IMR-90 (cell line): ENCODE measurements around the gene NKPD1. TPM values are rescaled to one million over a fixed set of nuclear protein-coding genes. Genes with fewer than 3 reads are reported as not detected.

Experiments used
- ATAC-seq: fragments of 200-7000 bp; cut with Tn5 transposase; 2 replicates; pipeline ENCODE4 v1.9.1; 2020; ENCODE audit warnings: low read depth, mild to moderate bottlenecking, moderate library complexity
- BruUV-seq: library from RNA; stranded (reverse); fragments of 400-500 nt; replicated peaks from 2 replicates; lab custom pipeline; 2021; lab: Mats Ljungman, UMichigan
- CTCF ChIA-PET: fragments of 300-600 bp; formaldehyde crosslinking; extraction: SDS; loops from one replicate; lab custom pipeline; 2021; ENCODE audit warnings: antibody characterized with exemption; lab: Yijun Ruan, JAX
- POLR2A ChIA-PET: fragments of 300-600 bp; sonication (Branson Sonifier 250); formaldehyde crosslinking; loops from one replicate; lab custom pipeline; 2022; ENCODE audit warnings: antibody characterized with exemption; ENCODE audit not compliant: unreplicated experiment; lab: Charles Lee
- DNase-seq: peaks from one replicate; pipeline ENCODE4 v3.0.0; 2013
- H2AFZ ChIP-seq: replicated peaks from 2 replicates; pipeline ENCODE3; 2013; ENCODE audit warnings: low read length, mild to moderate bottlenecking; ENCODE audit not compliant: poor library complexity
- H2AK5ac ChIP-seq: 2 replicates; pipeline ENCODE4 v1.6.1; 2013; ENCODE audit warnings: low read depth, low read length, inconsistent platforms
- H2AK9ac ChIP-seq: replicated peaks from 2 replicates; pipeline ENCODE3; 2013; ENCODE audit warnings: mild to moderate bottlenecking, low read depth, low read length, moderate library complexity; ENCODE audit not compliant: poor library complexity
- H2BK120ac ChIP-seq: 2 replicates; pipeline ENCODE4 v1.6.1; 2013; ENCODE audit warnings: low read depth, low read length, inconsistent platforms
- H2BK15ac ChIP-seq: 3 replicates; pipeline ENCODE4 v1.6.1; 2013; ENCODE audit warnings: low read depth, low read length, inconsistent platforms
- H2BK20ac ChIP-seq: 2 replicates; pipeline ENCODE4 v1.6.1; 2013; ENCODE audit warnings: low read depth, mild to moderate bottlenecking, inconsistent platforms, low read length, moderate library complexity
- H2BK5ac ChIP-seq: 2 replicates; pipeline ENCODE4 v1.6.1; 2013; ENCODE audit warnings: mild to moderate bottlenecking, low read depth, low read length, inconsistent platforms; ENCODE audit not compliant: poor library complexity, severe bottlenecking
- H3K14ac ChIP-seq: replicated peaks from 2 replicates; pipeline ENCODE4 v1.6.1; 2013; ENCODE audit warnings: low read depth, low read length, inconsistent platforms
- H3K18ac ChIP-seq: 2 replicates; pipeline ENCODE4 v1.6.1; 2013; ENCODE audit warnings: low read depth, low read length, control low read depth
- H3K23ac ChIP-seq: 2 replicates; pipeline ENCODE4 v1.6.1; 2013; ENCODE audit warnings: low read depth, low read length, inconsistent platforms
- H3K27ac ChIP-seq: 2 replicates; pipeline ENCODE4 v1.5.1; 2013; ENCODE audit warnings: mild to moderate bottlenecking, control low read depth, low read length; ENCODE audit not compliant: insufficient read depth
- H3K27me3 ChIP-seq: 2 replicates; pipeline ENCODE4 v1.6.1; 2013; ENCODE audit warnings: low read length; ENCODE audit not compliant: control insufficient read depth, insufficient read depth
- H3K36me3 ChIP-seq: 2 replicates; pipeline ENCODE4 v1.6.1; 2013; ENCODE audit warnings: low read length, mixed read lengths; ENCODE audit not compliant: control insufficient read depth, insufficient read depth
- H3K4ac ChIP-seq: 2 replicates; pipeline ENCODE4 v1.6.1; 2013; ENCODE audit warnings: low read depth, low read length, inconsistent platforms
- H3K4me1 ChIP-seq: 2 replicates; pipeline ENCODE4 v1.6.1; 2013; ENCODE audit warnings: low read length, mixed read lengths; ENCODE audit not compliant: control insufficient read depth, insufficient read depth
- H3K4me2 ChIP-seq: 2 replicates; pipeline ENCODE4 v1.6.1; 2013; ENCODE audit warnings: low read depth, mild to moderate bottlenecking, control low read depth, low read length, moderate library complexity
- H3K4me3 ChIP-seq: 2 replicates; pipeline ENCODE4 v1.5.1; 2013; ENCODE audit warnings: low read depth, mild to moderate bottlenecking, control low read depth, low read length, moderate library complexity; ENCODE audit not compliant: insufficient read depth
- H3K56ac ChIP-seq: 2 replicates; pipeline ENCODE4 v1.6.1; 2013; ENCODE audit warnings: low read length, inconsistent platforms; ENCODE audit not compliant: insufficient read depth; ENCODE audit errors: extremely low read depth
- H3K79me1 ChIP-seq, 2 experiments: 2 replicates each; pipeline ENCODE4 v1.6.1; 2013; ENCODE audit warnings: low read length in 2 of 2, inconsistent platforms in 1 of 2, low read depth in 1 of 2
- H3K9ac ChIP-seq: 2 replicates; pipeline ENCODE4 v1.6.1; 2013; ENCODE audit warnings: low read depth, low read length, control low read depth
- H3K9me1 ChIP-seq: 2 replicates; pipeline ENCODE4 v1.6.1; 2013; ENCODE audit warnings: low read length, inconsistent platforms; ENCODE audit not compliant: insufficient read depth
- H3K9me3 ChIP-seq: 2 replicates; pipeline ENCODE4 v1.6.1; 2013; ENCODE audit warnings: low read length; ENCODE audit not compliant: control insufficient read depth, insufficient read depth
- H4K20me1 ChIP-seq: 2 replicates; pipeline ENCODE4 v1.6.1; 2013; ENCODE audit warnings: low read length, inconsistent platforms; ENCODE audit not compliant: insufficient read depth
- H4K5ac ChIP-seq: 2 replicates; pipeline ENCODE4 v1.6.1; 2013; ENCODE audit warnings: mild to moderate bottlenecking, low read depth, low read length, control low read depth
- H4K8ac ChIP-seq, 2 experiments: 2 replicates each; pipeline ENCODE4 v1.6.1; 2013; ENCODE audit warnings: low read depth in 2 of 2, low read length in 2 of 2, control low read depth in 1 of 2, inconsistent platforms in 1 of 2
- H4K91ac ChIP-seq: 2 replicates; pipeline ENCODE4 v1.6.1; 2013; ENCODE audit warnings: low read depth, low read length, inconsistent platforms; ENCODE audit not compliant: insufficient read depth
- BHLHE40 ChIP-seq: fragments of 150-350 bp; IDR thresholded peaks from 2 replicates; pipeline ENCODE4 v1.6.1; 2016; ENCODE audit warnings: mild to moderate bottlenecking, low read depth, low read length
- CEBPB ChIP-seq: IDR thresholded peaks from 2 replicates; pipeline ENCODE4 v1.6.1; 2012; ENCODE audit warnings: low read depth, low read length, improper control_type of control experiment
- CHD1 ChIP-seq: IDR thresholded peaks from 2 replicates; pipeline ENCODE4 v1.6.1; 2012; ENCODE audit warnings: low read depth, low read length, improper control_type of control experiment
- CTCF ChIP-seq: conservative IDR thresholded peaks from 2 replicates; pipeline ENCODE4 v1.5.1; 2012; ENCODE audit warnings: mild to moderate bottlenecking, low read depth, low read length, improper control_type of control experiment
- ELK1 ChIP-seq: fragments of 150-350 bp; IDR thresholded peaks from 2 replicates; pipeline ENCODE4 v1.6.1; 2016; ENCODE audit warnings: low read depth, mild to moderate bottlenecking, low read length, moderate library complexity, borderline replicate concordance
- FOS ChIP-seq: fragments of 150-350 bp; IDR thresholded peaks from 2 replicates; pipeline ENCODE4 v1.6.1; 2016; ENCODE audit warnings: low read depth, low read length
- MAFK ChIP-seq: IDR thresholded peaks from 2 replicates; pipeline ENCODE4 v1.6.1; 2012; ENCODE audit warnings: low read depth, low read length, improper control_type of control experiment
- NFE2L2 ChIP-seq: fragments of 150-350 bp; IDR thresholded peaks from 2 replicates; pipeline ENCODE4 v1.6.1; 2016; ENCODE audit warnings: low read depth, mild to moderate bottlenecking, low read length
- RCOR1 ChIP-seq: IDR thresholded peaks from 2 replicates; pipeline ENCODE4 v1.6.1; 2012; ENCODE audit warnings: mild to moderate bottlenecking, low read length, improper control_type of control experiment; ENCODE audit not compliant: insufficient replicate concordance
- RFX5 ChIP-seq: IDR thresholded peaks from 2 replicates; pipeline ENCODE4 v1.8.0; 2012; ENCODE audit warnings: low read depth, mild to moderate bottlenecking, low read length, moderate library complexity
- SMC3 ChIP-seq: fragments of 150-350 bp; IDR thresholded peaks from 2 replicates; pipeline ENCODE4 v1.6.1; 2016; ENCODE audit warnings: low read depth, mild to moderate bottlenecking, antibody characterized with exemption, low read length, moderate library complexity
- USF2 ChIP-seq: fragments of 150-350 bp; IDR thresholded peaks from 2 replicates; pipeline ENCODE4 v1.6.1; 2017; ENCODE audit warnings: mild to moderate bottlenecking, antibody characterized with exemption, low read length, low read depth
- WGBS, 2 experiments: methylation state at CpG; one replicate each; pipeline versions ENCODE4 v1.1.5 to v1.1.7; 2013; ENCODE audit warnings: missing lambda C conversion rate in 2 of 2; ENCODE audit not compliant: insufficient read length in 1 of 2; ENCODE audit errors: extremely low coverage in 2 of 2; 5-methylcytosine and 5-hydroxymethylcytosine counted together
- dilution Hi-C: fragments of 300-500 bp; cut with HindIII; formaldehyde crosslinking; loops from one replicate; pipeline ENCODE4 v1.14.3; 2018; ENCODE audit warnings: low sequenced_read_pairs; ENCODE audit not compliant: unreplicated experiment
- in situ Hi-C: fragments of 300-500 bp; cut with MboI; formaldehyde crosslinking; loops from 3 replicates; pipeline ENCODE4 v1.14.3; 2019; ENCODE audit warnings: low sequenced_read_pairs, inconsistent platforms, mixed read lengths
- intact Hi-C: fragments of 100-400 bp; cut with micrococcal nuclease; formaldehyde crosslinking; loops from 2 replicates; pipeline ENCODE4 v1.10.0; 2022
- polyA plus RNA-seq, 3 experiments: library from polyadenylated mRNA; depleted of rRNA; stranded (reverse); fragments of >200 nt; gene quantifications; 2 replicates each; pipeline ENCODE4 v1.2.3, GENCODE V29; 2012; ENCODE audit warnings: low replicate concordance in 1 of 3
- total RNA-seq: library from RNA; depleted of rRNA; stranded (reverse); fragments of >200 nt; gene quantifications from 2 replicates; pipeline ENCODE4 v1.2.3, GENCODE V29; 2012

The NKPD1 gene
- total and polyA plus RNA-seq, 2 of the 4 experiments (the other 2 are of a cell fraction) = under 0.01 to 0.09 TPM

GRCh38 chr19:45178262-45179071 lies 17.7 kb upstream of the NKPD1 start, which contains the start of gene BLOC1S3:
TSS of gene BLOC1S3 (plus strand) at chr19:45178784. CDS start at chr19:45179297, 513 bp downstream.
- H3K18ac ChIP-seq = 0 out of 2 replicates have a peak within 1 kb of the TSS, but pooled peaks have one; percentile 12
- ATAC-seq = peak; percentile 94
- H3K4ac ChIP-seq = peak within 1 kb of the TSS; percentile 54
- no peak within 1 kb of the TSS for H2BK120ac ChIP-seq
- H3K9me1 ChIP-seq = 0 out of 2 replicates have a peak, but pooled peaks cover 12% of the 10 kb centered on the region
- peak; percentile 100 for DNase-seq
- peak within 1 kb of the TSS; percentile 99 for H2AFZ ChIP-seq
- in situ Hi-C loops = no loop called here
- ChIA-PET CTCF (interaction anchor here (0.7 to 0.8 kb wide), 2 partner anchors 26 to 32 kb away, joined by 3 to 4 read pairs; no protein-coding TSS in a partner anchor), POLR2A (interaction anchor here (0.9 kb wide), 1 partner anchor 139 kb away, joined by 7 read pairs; the partner anchor contains the start of gene CLASRP)
- peak within 1 kb of the TSS; percentile 59 to 91; a peak in 3 of 4 replicates for H4K8ac ChIP-seq
- intact Hi-C loops = no loop called here
- 1% methylated on average over 22 of the region's 51 CpGs; no CpG with 5 or more reads in 1 of the 2 experiments for WGBS, 2 experiments
- H4K5ac ChIP-seq = peak within 1 kb of the TSS; percentile 57; the same call in 1 of the 2 replicates
- H3K23ac ChIP-seq = peak within 1 kb of the TSS; percentile 83
- peaks cover 4% of the 10 kb centered on the region; the same call in 1 of the 2 replicates for H3K4me1 ChIP-seq
- no peak within 1 kb of the TSS for H2BK20ac ChIP-seq
- peaks cover 4% of the 10 kb centered on the region; the same call in 1 of the 2 replicates for H3K36me3 ChIP-seq
- peak within 1 kb of the TSS; percentile 63 for H3K9ac ChIP-seq
- H2AK9ac ChIP-seq = peak within 1 kb of the TSS; percentile 98
- dilution Hi-C loops = no loop called here
- peak within 1 kb of the TSS; percentile 96 for H3K4me2 ChIP-seq
- H3K27me3 ChIP-seq = no peaks in the 10 kb centered on the region
- peak within 1 kb of the TSS; percentile 51 for H3K56ac ChIP-seq
- peaks cover 16% of the 10 kb centered on the region; the same call in 1 of the 2 replicates for H4K20me1 ChIP-seq
- H3K4me3 ChIP-seq = peak within 1 kb of the TSS; percentile 79
- peak within 1 kb of the TSS; percentile 43; the same call in 1 of the 2 replicates for H2AK5ac ChIP-seq
- no peak within 1 kb of the TSS; the same call in 1 of the 2 replicates for H4K91ac ChIP-seq
- no TSS peak for BruUV-seq
- H3K14ac ChIP-seq = peak within 1 kb of the TSS; percentile 74
- no peaks in the 10 kb centered on the region for H3K9me3 ChIP-seq
- H3K79me1 ChIP-seq = peaks cover 11 to 45% of the 10 kb centered on the region in 2 experiments
- H2BK15ac ChIP-seq = no peak within 1 kb of the TSS
- peak within 1 kb of the TSS; percentile 69 for H3K27ac ChIP-seq
- H2BK5ac ChIP-seq = peak within 1 kb of the TSS; percentile 64
- no peak for TF ChIP-seq CHD1
- TF ChIP-seq RFX5 = peak; percentile 97
- TF ChIP-seq RCOR1 = no peak
- peak; percentile 96 for TF ChIP-seq CEBPB
- 0 out of 2 replicates have a peak, but pooled peaks have one; percentile 0 for TF ChIP-seq MAFK
- TF ChIP-seq FOS = no peak; the same call in 1 of the 2 replicates
- peak; percentile 91 for TF ChIP-seq USF2
- TF ChIP-seq BHLHE40 = peak; percentile 86
- no peak; the same call in 1 of the 2 replicates for TF ChIP-seq NFE2L2
- peak; percentile 55 for TF ChIP-seq CTCF
- TF ChIP-seq SMC3 = no peak
- TF ChIP-seq ELK1 = no peak
